NCI-H446 (cell line): Measurements from ENCODE around the gene MND1.
A peak's percentile ranks its signal among the peaks of the same experiment; 100 is the strongest.

Experiments
- DNase-seq, 2 experiments: peaks; one replicate each; lab custom pipeline; 2025; lab: John Stamatoyannopoulos, UW

MND1 gene

DNA sequence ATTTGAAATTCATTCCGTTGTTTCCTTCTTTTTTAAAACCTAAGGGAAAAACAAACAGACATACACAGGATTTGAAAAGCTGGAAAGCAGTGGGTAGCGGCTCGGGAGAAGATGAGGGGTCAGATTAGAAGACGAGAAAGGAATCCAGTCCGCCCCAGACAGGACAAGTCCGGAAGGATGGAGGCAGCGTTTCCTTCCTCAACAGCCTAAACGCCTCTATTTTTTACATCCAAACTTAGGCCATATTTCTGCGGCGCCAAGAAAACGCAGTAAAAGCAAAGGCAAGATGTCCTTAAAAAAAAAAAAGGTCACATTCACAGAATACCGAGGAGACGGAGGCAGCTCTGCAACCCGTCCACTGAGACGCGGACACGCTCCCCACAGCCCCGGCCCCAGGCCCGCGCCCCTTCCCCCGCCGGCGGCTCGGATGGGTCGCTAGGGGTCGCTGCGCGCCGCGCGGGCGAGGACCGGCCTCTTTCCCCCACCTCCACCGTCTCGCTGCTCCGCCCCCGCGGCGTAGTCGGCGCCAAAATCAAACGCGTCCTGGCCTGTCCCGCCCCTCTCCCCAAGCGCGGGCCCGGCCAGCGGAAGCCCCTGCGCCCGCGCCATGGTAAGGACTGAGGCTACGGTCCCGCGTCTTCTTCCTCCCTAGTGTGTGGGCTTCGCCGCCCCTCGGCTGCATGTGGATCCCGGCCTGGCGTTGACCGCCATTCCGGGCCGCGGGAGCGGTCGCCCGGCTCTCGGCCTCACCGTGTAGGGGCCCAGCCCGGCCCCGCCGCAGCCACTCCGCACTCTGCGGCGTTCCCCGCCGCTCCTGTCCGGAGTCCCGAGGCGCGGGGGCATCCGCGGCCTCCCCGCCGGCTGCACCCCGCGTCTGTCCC, at the start of gene MND1:
Gene MND1, plus strand, starts transcription at position 558 of the 881 bp plus-strand sequence. Its CDS starts 50 bp downstream, at position 608.
- peak; percentile 67 to 89 for DNase-seq

DNA sequence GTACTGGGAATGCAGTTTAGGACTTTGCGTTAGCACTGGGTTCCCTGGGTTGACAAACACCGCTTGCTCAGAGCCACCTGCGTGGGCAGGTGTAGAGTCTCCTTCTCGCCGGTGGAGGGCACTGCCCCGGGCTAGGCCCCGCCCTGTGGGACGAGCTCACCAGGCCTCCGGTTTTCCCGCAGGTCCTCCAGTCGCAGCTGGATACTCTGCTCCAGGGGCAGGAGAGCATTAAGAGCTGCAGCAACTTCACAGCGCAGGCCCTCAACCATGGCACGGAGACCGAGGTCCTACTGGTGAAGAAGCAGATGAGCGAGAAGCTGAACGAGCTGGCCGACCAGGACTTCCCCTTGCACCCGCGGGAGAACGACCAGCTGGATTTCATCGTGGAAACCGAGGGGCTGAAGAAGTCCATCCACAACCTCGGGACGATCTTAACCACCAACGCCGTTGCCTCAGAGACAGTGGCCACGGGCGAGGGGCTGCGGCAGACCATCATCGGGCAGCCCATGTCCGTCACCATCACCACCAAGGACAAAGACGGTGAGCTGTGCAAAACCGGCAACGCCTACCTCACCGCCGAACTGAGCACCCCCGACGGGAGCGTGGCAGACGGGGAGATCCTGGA, 49.2 kb upstream of the MND1 start:
- no peak for DNase-seq

DNA sequence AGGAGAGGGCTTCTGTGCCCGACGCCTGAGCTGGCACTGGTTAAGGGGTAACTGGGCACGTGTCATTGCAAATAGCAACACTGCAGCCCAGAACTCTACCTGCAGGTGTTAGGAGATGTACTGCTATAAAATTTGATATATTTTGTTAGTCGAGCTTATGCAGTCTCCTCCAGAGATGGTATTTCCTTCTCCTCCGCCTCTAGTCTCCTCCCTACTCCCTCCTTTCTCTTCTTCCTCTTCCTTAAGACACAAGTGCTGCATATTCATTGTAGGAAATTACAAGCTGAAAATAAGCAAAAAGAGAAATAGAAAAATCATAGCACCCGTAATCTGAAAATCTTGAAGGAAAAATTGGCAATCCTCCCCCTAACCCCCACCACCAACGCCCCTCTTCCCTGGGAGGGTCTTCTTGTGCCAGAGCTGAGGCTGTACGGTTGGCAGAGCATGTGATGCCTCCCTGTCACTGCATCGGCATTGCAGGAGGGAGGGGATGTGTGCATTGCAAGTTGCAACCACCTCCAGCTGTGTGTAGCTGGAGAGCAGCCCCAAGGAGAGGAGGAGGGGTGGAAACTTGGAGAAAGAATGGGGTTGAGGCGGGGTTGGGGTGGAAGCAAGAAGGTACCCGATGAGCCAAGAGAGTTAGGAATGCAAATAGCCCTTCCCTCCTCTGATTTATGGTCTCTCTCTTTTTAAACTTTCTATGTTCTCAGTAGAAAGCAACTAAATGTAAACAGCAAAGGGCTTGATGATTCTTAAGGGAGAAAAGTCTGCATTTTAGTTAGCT, 48.3 kb upstream of the MND1 start:
- no peak for DNase-seq

DNA sequence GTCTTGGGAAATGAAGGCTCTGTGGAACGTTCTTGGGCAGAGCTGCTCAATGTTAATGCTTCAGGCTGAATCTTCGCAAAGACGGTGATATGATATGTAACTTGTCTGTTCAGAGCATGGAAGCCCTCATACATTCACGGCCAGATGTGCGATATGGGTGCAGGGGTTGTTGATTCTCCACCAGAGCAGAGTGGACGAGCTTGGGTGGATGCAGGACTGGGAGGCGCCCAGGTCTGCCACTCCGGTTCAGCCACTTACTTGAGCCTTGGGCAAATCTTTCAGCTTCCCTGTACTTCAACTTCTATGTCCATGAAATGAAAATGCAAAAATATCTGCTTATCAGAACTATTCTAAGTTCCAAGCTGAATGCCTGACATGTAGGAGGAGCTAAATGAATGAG, 47.4 kb upstream of the MND1 start:
- DNase-seq, result no peak

- DNase-seq, result no peak
These were observed 33.7 kb upstream of the MND1 start for GRCh38 chr4:153310793-153311192.

GRCh38 chr4:153314915-153315314, 29.6 kb upstream of the MND1 start:
- DNase-seq, result no peak

DNA sequence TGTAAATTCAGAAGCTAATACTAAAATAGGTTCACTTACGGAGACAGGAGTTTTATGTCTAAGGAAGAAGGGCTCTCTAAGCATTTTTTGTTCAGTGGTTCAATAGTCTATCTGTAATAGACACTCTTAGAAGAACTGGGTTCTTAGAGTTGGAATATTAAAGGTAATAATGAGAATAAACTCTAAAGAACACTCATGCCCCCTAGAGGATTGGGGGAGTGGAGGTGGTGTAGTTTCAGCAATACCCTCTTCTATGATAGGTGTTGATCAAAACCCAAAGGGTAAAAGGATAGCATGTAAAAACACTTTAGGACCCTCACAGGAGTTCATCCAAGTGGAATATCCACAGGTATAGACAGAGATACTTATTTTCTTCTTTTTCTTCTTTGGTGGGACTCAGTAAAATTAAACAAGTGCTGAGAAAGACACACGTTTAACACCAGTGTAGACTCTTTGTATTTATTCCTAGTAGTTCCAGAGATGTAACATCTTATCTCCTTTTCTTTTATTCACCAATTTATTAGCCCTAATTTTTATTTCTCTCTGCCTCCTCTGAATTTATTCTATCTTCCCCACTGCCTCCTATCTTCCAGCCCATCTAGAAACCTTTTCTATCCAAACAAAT, 25.7 kb upstream of the MND1 start:
- DNase-seq, result peak; percentile 11 to 58

DNA sequence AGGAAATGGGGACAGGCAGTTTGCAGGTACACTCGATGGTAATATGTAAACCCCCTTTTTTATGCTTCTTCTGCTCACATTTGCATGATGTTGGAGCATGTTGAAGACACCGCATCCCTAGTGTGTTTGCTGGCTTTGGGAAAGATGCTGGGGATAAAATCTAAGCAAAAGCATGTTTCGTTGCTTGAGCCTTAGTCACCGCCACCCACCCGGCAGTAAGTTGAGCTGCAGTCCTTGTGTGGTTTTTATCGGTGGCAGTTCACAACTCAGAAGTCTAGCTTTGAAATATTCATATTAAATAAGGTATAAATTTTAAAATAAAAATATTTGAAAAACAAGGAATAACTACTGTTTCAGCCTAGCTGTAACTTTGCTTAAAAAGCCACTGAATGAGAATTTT, 21.7 kb upstream of the MND1 start:
- DNase-seq, result no peak

DNA sequence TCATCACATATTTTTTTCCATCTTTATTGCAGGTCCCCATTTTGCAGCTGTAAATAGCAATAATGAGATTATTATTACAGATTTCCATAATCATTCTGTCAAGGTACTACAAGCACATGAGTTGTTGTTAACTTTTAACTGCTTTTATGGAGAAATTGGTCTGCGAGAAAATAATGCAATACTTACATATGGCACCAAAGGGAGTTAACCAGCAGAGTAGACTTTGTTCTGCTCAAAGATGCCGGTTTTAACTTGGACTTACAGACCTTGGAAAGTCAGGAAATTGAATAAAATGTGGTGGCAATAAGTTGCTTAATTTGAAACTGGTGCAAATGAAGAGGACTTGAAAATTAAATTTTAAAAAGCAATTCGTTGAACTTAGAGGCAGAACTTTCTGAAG, 20.4 kb upstream of the MND1 start:
- no peak for DNase-seq

DNA sequence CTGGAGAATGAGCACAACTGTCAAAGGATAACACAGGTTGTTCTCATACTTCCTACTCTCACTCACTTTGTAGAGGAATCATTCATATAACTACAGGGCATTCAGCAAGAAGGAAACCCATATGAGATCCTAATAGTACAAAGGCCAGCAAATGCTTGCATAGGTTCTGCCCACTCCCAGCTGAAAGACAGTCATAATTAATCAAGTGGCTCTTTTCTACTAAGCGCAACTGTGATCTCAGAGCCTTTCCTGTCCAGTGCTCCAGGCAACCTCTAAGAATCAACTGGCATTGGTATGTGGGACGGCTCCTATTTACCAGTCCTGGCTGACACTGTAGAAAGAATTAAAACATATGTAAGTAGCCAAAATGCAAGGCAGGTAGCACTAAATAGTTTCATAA, 18.9 kb upstream of the MND1 start:
- no peak for DNase-seq

GRCh38 chr4:153326513-153326912, 18.0 kb upstream of the MND1 start:
- no peak for DNase-seq

- no peak for DNase-seq
These were observed 17.2 kb upstream of the MND1 start for GRCh38 chr4:153327247-153327646.

DNA sequence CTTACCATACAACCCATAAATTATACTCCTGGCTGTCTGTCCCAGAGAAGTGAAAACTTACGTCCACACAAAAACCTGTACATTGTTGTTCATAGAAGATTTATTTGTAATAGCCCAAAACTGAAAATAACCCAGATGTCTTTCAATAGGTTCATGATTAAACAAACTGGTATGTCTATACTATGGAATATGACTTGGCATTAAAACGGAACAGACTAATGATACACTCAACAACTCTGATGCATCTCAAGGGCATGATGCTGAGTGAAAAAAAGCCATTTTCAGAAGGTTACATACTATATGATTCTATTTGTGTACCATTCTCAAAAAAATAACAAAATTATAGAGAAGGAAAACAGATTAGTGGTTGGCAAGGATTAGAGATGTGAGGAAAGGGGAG, 11.6 kb upstream of the MND1 start:
- DNase-seq, result no peak

DNA sequence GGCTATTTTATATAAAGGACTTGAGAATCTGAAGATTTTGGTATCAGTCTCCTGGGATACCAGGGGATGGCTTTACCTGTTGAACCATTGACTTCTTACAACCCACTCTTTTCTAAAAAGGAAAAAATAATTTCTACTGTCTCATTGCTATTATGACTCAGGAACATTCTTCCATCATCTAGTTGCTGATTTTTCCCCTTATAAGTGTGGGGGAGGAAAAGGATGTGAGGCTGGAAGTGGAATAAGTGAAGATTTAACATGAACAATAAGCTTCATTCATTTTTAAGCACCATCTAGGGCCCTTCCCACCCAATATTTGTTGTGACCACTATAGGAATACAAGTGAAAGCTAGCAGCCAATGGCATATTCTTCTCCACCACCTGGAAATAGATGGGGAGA, 10.6 kb upstream of the MND1 start:
- no peak for DNase-seq

DNA sequence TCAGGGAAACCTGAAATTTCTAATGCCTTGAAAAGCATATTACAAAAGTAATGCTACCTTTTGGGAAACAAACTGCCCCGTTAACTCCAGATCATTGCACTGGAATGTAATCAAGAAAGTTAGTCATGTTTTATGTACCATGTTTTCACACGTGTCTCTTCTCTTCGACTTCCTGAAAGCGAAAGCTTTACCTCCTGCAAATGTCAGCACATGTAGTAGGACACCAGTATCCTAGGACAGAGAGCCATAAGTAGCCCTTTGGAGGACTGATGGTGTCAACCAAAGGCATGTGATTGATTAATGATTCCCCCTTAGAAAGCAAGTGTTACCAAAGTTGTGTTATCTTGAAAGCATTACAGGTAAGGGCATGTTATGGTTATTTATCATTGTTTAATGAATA, 8.8 kb upstream of the MND1 start:
- no peak for DNase-seq

GRCh38 chr4:153337686-153338085, 6.8 kb upstream of the MND1 start:
- no peak for DNase-seq

- no peak for DNase-seq
These were observed 2.9 kb upstream of the MND1 start for GRCh38 chr4:153341575-153342090.

DNA sequence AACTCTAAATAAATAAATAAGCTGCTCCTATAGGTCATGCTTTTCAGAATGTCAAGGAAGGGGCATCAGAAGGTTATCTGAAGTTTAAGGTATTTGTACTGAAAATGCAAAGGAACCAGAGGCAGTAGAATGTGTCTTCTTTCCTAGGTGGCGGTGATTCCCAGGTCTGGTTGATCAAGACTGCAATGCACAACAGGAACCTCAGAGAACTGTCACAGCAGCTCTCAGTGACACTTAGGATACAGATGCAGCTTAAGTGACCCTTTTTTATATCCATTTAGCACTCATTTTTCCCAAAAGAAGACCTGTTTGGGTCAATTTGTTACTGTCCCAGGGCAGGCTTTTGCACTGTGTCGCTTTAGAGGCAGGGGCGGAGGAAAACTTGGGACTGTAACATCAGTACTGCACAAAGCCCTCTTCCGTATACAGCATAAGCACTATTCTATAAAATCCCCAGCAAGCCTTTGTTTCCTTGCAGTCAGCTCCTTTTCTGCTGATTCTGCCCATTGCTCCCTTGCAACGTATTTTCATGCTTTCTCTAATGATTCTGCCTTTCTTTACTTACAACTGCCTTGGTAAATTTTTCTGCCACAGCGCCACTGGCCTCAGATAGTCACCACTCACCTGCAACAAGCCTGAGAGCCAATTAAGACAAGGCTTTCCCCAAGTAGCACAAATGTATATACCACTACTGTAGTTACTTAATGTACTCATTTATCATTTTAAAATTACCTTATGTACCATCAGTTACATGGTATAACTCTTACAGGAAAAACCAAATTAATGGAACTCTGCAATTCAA, 1.5 kb upstream of the MND1 start:
- no peak for DNase-seq

DNA sequence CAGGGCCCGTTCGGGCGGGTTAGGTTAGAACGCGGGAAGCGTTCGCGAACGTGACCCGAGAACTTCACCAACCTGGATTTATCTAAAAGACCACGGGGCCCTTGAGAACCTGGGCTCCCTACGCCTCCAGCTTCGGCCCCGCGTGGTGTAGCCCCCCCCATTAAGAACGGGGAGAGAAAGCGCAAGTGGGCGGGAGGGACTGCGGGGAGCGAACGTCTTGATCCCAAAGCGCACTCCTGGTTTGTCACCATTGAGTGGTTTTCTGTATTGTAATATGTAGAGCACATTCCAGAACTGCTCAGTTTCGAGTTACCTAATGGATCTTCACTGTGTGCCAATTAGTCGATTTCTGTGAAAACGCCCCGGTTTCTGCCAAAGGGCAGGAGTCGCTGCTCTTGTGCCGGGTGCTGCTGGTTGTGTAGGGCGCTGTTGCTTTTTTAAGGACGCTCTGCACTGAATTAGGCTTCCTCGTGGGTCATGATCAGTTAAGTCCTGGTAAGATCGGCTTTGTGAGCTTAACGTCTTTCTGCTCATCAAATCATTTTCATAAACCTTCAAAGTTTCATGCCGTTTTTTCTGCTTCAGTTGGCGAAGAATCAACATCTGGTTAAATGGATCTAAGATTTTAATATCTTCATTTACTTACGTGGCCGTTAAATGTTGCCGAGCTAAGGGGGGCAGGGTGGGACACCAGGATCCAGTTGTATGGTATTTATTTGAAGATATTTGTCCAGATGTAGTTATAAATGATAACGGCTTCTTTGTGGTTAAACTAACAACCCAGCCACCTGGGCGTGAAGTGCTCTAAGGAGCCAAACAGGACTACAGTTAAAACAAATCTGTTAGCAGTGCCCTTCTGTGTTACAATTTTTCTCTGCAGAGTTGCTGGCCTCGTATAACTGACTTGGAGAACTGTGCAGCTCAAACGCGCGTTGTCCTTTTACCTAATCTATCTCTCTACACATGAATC, 809 bp downstream of the MND1 start:
- peak; percentile 6 to 59 for DNase-seq

DNA sequence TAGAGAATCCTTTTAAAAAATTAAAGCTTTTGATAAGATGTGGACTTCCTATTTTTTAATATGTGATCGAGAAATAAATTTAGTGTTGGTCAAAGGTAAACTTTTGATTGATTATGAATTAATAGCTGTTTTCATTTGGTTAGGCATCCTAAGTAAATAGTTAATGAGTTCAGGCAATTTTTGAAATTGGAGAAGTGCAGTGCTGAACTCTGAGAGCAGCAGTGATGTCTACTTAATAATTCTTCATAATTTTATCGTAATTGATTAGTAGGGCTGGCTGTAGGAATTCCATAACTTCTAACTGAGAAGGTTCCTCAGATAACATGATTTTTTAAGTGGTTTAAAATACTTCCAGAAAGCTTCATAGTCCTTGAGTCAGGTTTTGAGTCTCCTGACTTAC, 1.5 kb downstream of the MND1 start:
- DNase-seq, result no peak
